Measurements from ENCODE around the gene GRAMD4.

Gene GRAMD4

DNA sequence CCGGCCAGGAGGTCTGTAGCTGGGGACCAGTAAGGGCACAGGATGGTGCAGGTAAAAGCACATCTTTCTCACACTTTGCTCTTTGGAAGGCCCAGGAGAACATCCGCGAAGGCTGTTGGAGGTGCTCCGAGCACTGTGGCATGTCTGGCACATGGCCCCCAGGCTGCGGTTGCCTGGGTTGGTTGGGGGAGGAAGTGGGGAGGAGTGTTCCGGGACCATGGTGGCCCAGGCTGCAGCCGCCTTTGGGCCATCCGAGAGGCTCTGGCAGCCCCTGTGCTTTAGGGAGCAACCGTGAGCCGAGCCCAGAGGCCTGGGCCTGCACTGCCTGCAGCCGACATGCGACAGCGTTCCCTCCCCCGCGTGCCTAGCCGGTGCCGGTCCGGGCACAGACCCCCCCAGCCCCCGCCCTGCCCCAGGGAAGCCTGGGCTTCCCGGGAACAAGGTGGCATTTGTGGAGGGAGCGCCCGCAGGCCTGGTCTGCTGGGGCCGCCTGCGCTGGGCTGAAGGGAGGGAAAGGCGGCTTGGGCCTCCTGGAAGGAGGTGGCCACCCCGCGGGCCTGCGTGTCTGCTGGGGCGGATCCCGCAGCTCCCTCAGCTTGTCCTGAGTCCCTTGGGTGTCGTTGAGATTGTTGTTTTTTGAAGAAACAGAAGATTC lies 57.9 kb downstream of the GRAMD4 start:
- no peak for TF ChIP-seq FOXP2 (optimal IDR thresholded peaks at IDR 0.05; ENCODE audit: borderline replicate concordance, extremely low read depth, extremely low read length, insufficient read depth)
- TF ChIP-seq POLR2AphosphoS5 (IDR thresholded peaks at IDR 0.05; ENCODE audit: low read depth, low read length): no peak
- TF ChIP-seq, protein P1, sequence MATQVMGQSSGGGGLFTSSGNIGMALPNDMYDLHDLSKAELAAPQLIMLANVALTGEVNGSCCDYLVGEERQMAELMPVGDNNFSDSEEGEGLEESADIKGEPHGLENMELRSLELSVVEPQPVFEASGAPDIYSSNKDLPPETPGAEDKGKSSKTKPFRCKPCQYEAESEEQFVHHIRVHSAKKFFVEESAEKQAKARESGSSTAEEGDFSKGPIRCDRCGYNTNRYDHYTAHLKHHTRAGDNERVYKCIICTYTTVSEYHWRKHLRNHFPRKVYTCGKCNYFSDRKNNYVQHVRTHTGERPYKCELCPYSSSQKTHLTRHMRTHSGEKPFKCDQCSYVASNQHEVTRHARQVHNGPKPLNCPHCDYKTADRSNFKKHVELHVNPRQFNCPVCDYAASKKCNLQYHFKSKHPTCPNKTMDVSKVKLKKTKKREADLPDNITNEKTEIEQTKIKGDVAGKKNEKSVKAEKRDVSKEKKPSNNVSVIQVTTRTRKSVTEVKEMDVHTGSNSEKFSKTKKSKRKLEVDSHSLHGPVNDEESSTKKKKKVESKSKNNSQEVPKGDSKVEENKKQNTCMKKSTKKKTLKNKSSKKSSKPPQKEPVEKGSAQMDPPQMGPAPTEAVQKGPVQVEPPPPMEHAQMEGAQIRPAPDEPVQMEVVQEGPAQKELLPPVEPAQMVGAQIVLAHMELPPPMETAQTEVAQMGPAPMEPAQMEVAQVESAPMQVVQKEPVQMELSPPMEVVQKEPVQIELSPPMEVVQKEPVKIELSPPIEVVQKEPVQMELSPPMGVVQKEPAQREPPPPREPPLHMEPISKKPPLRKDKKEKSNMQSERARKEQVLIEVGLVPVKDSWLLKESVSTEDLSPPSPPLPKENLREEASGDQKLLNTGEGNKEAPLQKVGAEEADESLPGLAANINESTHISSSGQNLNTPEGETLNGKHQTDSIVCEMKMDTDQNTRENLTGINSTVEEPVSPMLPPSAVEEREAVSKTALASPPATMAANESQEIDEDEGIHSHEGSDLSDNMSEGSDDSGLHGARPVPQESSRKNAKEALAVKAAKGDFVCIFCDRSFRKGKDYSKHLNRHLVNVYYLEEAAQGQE (IDR thresholded peaks at IDR 0.05; ENCODE audit: insufficient read depth in 1 of 2, low read depth in 2 of 2, low read length in 2 of 2): no peak
- no peak for TF ChIP-seq TAF1 (IDR thresholded peaks at IDR 0.05; ENCODE audit: borderline replicate concordance, insufficient read depth, low read length)
- TF ChIP-seq SIN3A (IDR thresholded peaks at IDR 0.05; ENCODE audit: borderline replicate concordance, insufficient read depth, low read length): no peak

GRCh38 chr22:46678785-46679700 lies 58.9 kb downstream of the GRAMD4 start:
- TF ChIP-seq TAF1 (IDR thresholded peaks at IDR 0.05; ENCODE audit: borderline replicate concordance, insufficient read depth, low read length) (no peak), POLR2AphosphoS5 (IDR thresholded peaks at IDR 0.05; ENCODE audit: low read depth, low read length) (no peak), SIN3A (IDR thresholded peaks at IDR 0.05; ENCODE audit: borderline replicate concordance, insufficient read depth, low read length) (no peak), FOXP2 (optimal IDR thresholded peaks at IDR 0.05; ENCODE audit: borderline replicate concordance, extremely low read depth, extremely low read length, insufficient read depth) (no peak)
- TF ChIP-seq, protein P1 (IDR thresholded peaks at IDR 0.05; ENCODE audit: insufficient read depth in 1 of 2, low read depth in 2 of 2, low read length in 2 of 2): no peak

GRCh38 chr22:46679706-46680269 lies 59.6 kb downstream of the GRAMD4 start:
- TF ChIP-seq TAF1 (IDR thresholded peaks at IDR 0.05; ENCODE audit: borderline replicate concordance, insufficient read depth, low read length) (no peak), POLR2AphosphoS5 (IDR thresholded peaks at IDR 0.05; ENCODE audit: low read depth, low read length) (no peak), FOXP2 (optimal IDR thresholded peaks at IDR 0.05; ENCODE audit: borderline replicate concordance, extremely low read depth, extremely low read length, insufficient read depth) (no peak), SIN3A (IDR thresholded peaks at IDR 0.05; ENCODE audit: borderline replicate concordance, insufficient read depth, low read length) (no peak)
- TF ChIP-seq, protein P1 (IDR thresholded peaks at IDR 0.05; ENCODE audit: insufficient read depth in 1 of 2, low read depth in 2 of 2, low read length in 2 of 2): no peak

DNA sequence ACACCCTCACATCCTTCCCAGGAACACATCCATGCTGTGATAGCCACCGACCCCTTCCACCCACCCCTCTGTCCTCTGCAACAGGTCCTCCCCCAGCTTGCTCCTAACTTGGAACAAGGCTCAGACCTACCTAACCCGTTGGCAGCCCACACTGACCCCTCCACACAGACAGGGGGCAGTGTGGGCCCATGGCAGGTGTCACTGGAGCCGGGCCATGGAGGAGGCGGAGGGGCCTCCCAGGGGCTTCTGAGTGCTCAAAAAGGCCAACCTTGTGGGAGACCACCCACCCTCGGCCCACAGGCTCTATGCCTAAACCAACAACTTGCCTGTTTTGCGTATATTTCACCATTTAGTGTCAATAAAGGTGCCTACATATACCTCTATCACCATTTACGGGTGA lies 60.8 kb downstream of the GRAMD4 start:
- TF ChIP-seq TAF1 (IDR thresholded peaks at IDR 0.05; ENCODE audit: borderline replicate concordance, insufficient read depth, low read length) (no peak), SIN3A (IDR thresholded peaks at IDR 0.05; ENCODE audit: borderline replicate concordance, insufficient read depth, low read length) (no peak), FOXP2 (optimal IDR thresholded peaks at IDR 0.05; ENCODE audit: borderline replicate concordance, extremely low read depth, extremely low read length, insufficient read depth) (no peak), POLR2AphosphoS5 (IDR thresholded peaks at IDR 0.05; ENCODE audit: low read depth, low read length) (no peak)
- TF ChIP-seq, protein P1 (IDR thresholded peaks at IDR 0.05; ENCODE audit: insufficient read depth in 1 of 2, low read depth in 2 of 2, low read length in 2 of 2): no peak

Measured in PFSK-1 (cell line).